Left lung (tissue), 10 donors: ENCODE results near the gene SMS. TPM values are rescaled to one million over a fixed set of nuclear protein-coding genes. Genes with fewer than 3 reads are reported as not detected.

Experiments used
- ATAC-seq: fragments of 200-7000 bp; cut with Tn5 transposase; one replicate; pipeline ENCODE4 v1.9.1; 2020; ENCODE audit warnings: moderate library complexity
- DNase-seq, 4 donors: peaks; one replicate each; pipeline ENCODE4 v3.0.0-alpha.2; 2013 to 2020
- H3K27ac ChIP-seq, 2 donors: fragments of 200-600 bp; sonication (generic) in 1 of 2; one replicate each; pipeline versions ENCODE4 v1.5.0 to v1.8.0; 2020 to 2021
- H3K27me3 ChIP-seq, 2 donors: fragments of 200-600 bp; sonication (generic) in 1 of 2; one replicate each; pipeline versions ENCODE4 v1.5.0 to v1.8.0; 2020 to 2021
- H3K36me3 ChIP-seq, 2 donors: fragments of 200-600 bp; sonication (generic) in 1 of 2; one replicate each; pipeline versions ENCODE4 v1.5.0 to v1.8.0; 2020 to 2021
- H3K4me1 ChIP-seq, 2 donors: fragments of 200-600 bp; one replicate each; pipeline ENCODE4 v1.8.0; 2021
- H3K4me3 ChIP-seq, 2 donors: fragments of 200-600 bp; sonication (generic) in 1 of 2; one replicate each; pipeline versions ENCODE4 v1.5.0 to v1.8.0; 2020 to 2021; ENCODE audit warnings: mild to moderate bottlenecking in 1 of 2
- H3K9me3 ChIP-seq, 2 donors: fragments of 200-600 bp; sonication (generic) in 1 of 2; one replicate each; pipeline versions ENCODE4 v1.5.0 to v1.8.0; 2020 to 2021
- CTCF ChIP-seq, 2 donors: fragments of 200-600 bp; sonication (generic) in 1 of 2; IDR thresholded peaks; one replicate each; pipeline versions ENCODE4 v1.5.0 to v1.8.0; 2021; ENCODE audit warnings: antibody characterized with exemption in 2 of 2
- intact Hi-C, 2 donors: fragments of 100-400 bp; cut with DNase I; formaldehyde crosslinking; loops; one replicate each; pipeline versions ENCODE4 v1.11.2 to v1.14.2; 2022
- polyA plus RNA-seq, 6 donors: library from polyadenylated mRNA; unstranded; fragments of 120-200 nt; gene quantifications; one replicate each; pipeline ENCODE4 v1.2.1, GENCODE V29; 2013; ENCODE audit not compliant: insufficient read length in 6 of 6
- total RNA-seq, 2 donors: library from RNA; stranded (reverse); fragmentation: NEBNext Ultra II Directional; extraction: Animal tissue kit (Norgen Biotek cat#: 25700); gene quantifications; one replicate each; pipeline ENCODE4 v1.2.1, GENCODE V29; 2021
- donor health status: DM: no; HTN: yes; CAD: no.
- donor health status: DM: no; HTN: no; CAD: no.

SMS gene
- total and polyA plus RNA-seq, 8 donors, result 68.6 to 119 (median 108) TPM

GRCh38 chrX:21939906-21940305 lies 603 bp upstream of the SMS start:
- Histone ChIP-seq H3K4me1 (no peaks in the 10 kb centered on the region), H3K9me3 (no peaks in the 10 kb centered on the region), H3K4me3 (peak overlapping the region; percentile 19 to 53), H3K27me3 (no peaks in the 10 kb centered on the region), H3K27ac (peak overlapping the region; percentile 64 to 65), H3K36me3 (no peaks in the 10 kb centered on the region)
- ATAC-seq, result no peak
- no peak for TF ChIP-seq CTCF (IDR thresholded peaks at IDR 0.05)
- intact Hi-C loops, result no loop called here
- peak in 1 of 4 donors; percentile 35 for DNase-seq

GRCh38 chrX:21943460-21944135 lies 3.1 kb downstream of the SMS start:
- intact Hi-C loops, result no loop called here
- DNase-seq (no peak), ATAC-seq (no peak)
- Histone ChIP-seq H3K9me3 (no peaks in the 10 kb centered on the region), H3K4me3 (no peak overlapping the region), H3K4me1 (peaks cover 0 to 7% of the 10 kb centered on the region in 2 donors), H3K36me3 (no peaks in the 10 kb centered on the region), H3K27ac (peak overlapping the region in 1 of 2 donors; percentile 26), H3K27me3 (no peaks in the 10 kb centered on the region)
- no peak for TF ChIP-seq CTCF (IDR thresholded peaks at IDR 0.05)

GRCh38 chrX:21944136-21944615 lies 3.7 kb downstream of the SMS start:
- H3K27me3 ChIP-seq, result no peaks in the 10 kb centered on the region
- H3K4me3 ChIP-seq, result no peak overlapping the region
- no peak for TF ChIP-seq CTCF (IDR thresholded peaks at IDR 0.05)
- H3K36me3 ChIP-seq, result no peaks in the 10 kb centered on the region
- ATAC-seq (no peak), DNase-seq (no peak)
- H3K9me3 ChIP-seq, result no peaks in the 10 kb centered on the region
- peaks cover 0 to 7% of the 10 kb centered on the region in 2 donors for H3K4me1 ChIP-seq
- intact Hi-C loops, result no loop called here
- H3K27ac ChIP-seq, result peak overlapping the region in 1 of 2 donors; percentile 6

- Histone ChIP-seq H3K9me3 (no peaks in the 10 kb centered on the region), H3K27ac (no peak overlapping the region), H3K36me3 (no peaks in the 10 kb centered on the region), H3K27me3 (no peaks in the 10 kb centered on the region), H3K4me1 (peaks cover 0 to 7% of the 10 kb centered on the region in 2 donors), H3K4me3 (no peak overlapping the region)
- DNase-seq (no peak), ATAC-seq (peak; percentile 51)
- no peak for TF ChIP-seq CTCF (IDR thresholded peaks at IDR 0.05)
- intact Hi-C loops, result no loop called here
Observed at GRCh38 chrX:21946925-21947641, 6.6 kb downstream of the SMS start.

- Histone ChIP-seq H3K4me1 (peaks cover 0 to 7% of the 10 kb centered on the region in 2 donors), H3K4me3 (no peak overlapping the region), H3K27ac (no peak overlapping the region), H3K27me3 (no peaks in the 10 kb centered on the region), H3K36me3 (no peaks in the 10 kb centered on the region), H3K9me3 (no peaks in the 10 kb centered on the region)
- DNase-seq, result no peak
- no peak for ATAC-seq
- no peak for TF ChIP-seq CTCF (IDR thresholded peaks at IDR 0.05)
- intact Hi-C loops, result no loop called here
Observed at GRCh38 chrX:21947671-21948070, 7.2 kb downstream of the SMS start.
